H1 (cell line): ENCODE measurements around the gene GHRH.

ENCODE experiments used
- CHD1 ChIP-seq: IDR thresholded peaks from 2 replicates; pipeline ENCODE4 v1.6.1; 2012; ENCODE audit warnings: low read depth, low read length, improper control_type of control experiment
- CTCF ChIP-seq, 3 experiments: IDR thresholded peaks; 1 replicate in 2 of 3; 2 replicates in 1 of 3; pipeline versions ENCODE4 v1.5.1 to v1.6.1; 2011; ENCODE audit warnings: low read length in 3 of 3, mild to moderate bottlenecking in 3 of 3, inconsistent platforms in 2 of 3, low read depth in 1 of 3, moderate library complexity in 1 of 3; ENCODE audit not compliant: insufficient read depth in 1 of 3; ENCODE audit errors: control extremely low read depth in 1 of 3
- NRF1 ChIP-seq: IDR thresholded peaks from 2 replicates; pipeline ENCODE4 v1.6.1; 2011; ENCODE audit warnings: mild to moderate bottlenecking, low read depth, low read length, improper control_type of control experiment
- POLR2AphosphoS5 ChIP-seq: IDR thresholded peaks from 2 replicates; pipeline ENCODE4 v1.6.1; 2011; ENCODE audit warnings: low read depth, low read length
- SIX5 ChIP-seq: IDR thresholded peaks from 2 replicates; pipeline ENCODE4 v1.6.1; 2011; ENCODE audit warnings: mild to moderate bottlenecking, low read depth, low read length
- USF2 ChIP-seq: IDR thresholded peaks from 2 replicates; pipeline ENCODE4 v1.6.1; 2011; ENCODE audit warnings: low read length, improper control_type of control experiment

- no peak for TF ChIP-seq CHD1
- TF ChIP-seq NRF1: no peak
- TF ChIP-seq CTCF (IDR thresholded peaks at IDR 0.05; ENCODE audit: control extremely low read depth in 1 of 3, insufficient read depth in 1 of 3, low read depth in 1 of 3, low read length in 3 of 3): no peak
- no peak for TF ChIP-seq SIX5
- no peak for TF ChIP-seq POLR2AphosphoS5
- no peak for TF ChIP-seq USF2
These were observed 21.1 kb downstream of the GHRH start for GRCh38 chr20:37240337-37241067.
